ENCODE results near the gene DNM1L. TPM values are rescaled to one million over a fixed set of nuclear protein-coding genes. Genes with fewer than 3 reads are reported as not detected.

Gene DNM1L
- total and polyA plus RNA-seq, 10 of the 15 experiments (the other 5 are each of a cell fraction or from before 2014, with no cell fraction given): 23.1 to 201 (median 63.9) TPM

DNA sequence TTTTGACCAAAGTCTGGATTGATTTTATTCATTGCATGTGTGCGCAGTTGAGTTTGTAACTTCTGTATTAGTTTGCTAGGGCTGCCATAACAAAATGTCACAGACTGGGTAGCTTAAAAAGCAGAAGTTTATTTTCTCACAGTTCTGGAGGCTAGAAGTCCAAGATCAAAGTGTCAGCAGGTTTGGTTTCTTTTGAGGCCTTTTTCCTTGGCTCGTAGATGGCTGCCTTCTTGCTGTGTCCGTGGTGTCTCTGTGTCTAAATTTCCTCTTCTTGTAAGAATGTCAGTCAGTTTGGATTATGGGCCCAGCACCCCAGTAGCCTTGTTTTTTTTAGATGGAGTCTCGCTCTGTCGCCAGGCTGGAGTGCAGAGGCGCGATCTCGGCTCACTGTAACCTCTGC, 11.8 kb downstream of the DNM1L start:
- no peak for FAIRE-seq

DNA sequence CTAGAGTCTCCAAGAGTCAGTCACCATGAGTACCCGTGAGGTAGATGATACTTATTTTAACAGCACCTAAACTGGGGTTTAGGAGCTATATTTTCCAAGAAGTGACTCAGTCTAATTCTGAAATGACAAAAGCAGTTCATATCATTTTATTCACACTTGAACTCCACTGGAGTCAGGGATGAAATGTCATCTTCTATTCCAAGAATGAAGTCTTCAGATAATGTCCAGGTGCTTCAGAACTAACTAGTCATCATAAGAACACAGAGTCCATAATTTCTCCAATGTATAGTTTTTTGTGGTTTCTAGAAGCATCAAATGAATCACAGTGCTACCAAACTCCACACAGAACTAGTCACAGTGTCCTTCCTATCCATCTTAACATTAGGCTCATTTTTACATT, 13.3 kb downstream of the DNM1L start:
- Histone ChIP-seq H2AFZ (ENCODE audit: control insufficient read depth, low read depth, low read length) (no peak overlapping the region), H3K4me3 (no peak overlapping the region), H3K27me3 (replicated peaks in 1 of 2; ENCODE audit: control insufficient read depth in 2 of 2, insufficient read depth in 2 of 2, low read length in 1 of 2) (no peaks in the 10 kb centered on the region), H3K36me3 (ENCODE audit: control insufficient read depth in 2 of 2, insufficient read depth in 2 of 2, low read length in 1 of 2) (peaks cover 0 to 1% of the 10 kb centered on the region in 2 experiments; a peak in 1 of 4 replicates), H3K9ac (ENCODE audit: control insufficient read depth, insufficient read depth, low read length) (no peak overlapping the region), H3K27ac (ENCODE audit: control insufficient read depth, insufficient read depth) (no peak overlapping the region), H3K9me3 (replicated peaks; ENCODE audit: control insufficient read depth, insufficient read depth, low read length) (peaks cover 3% of the 10 kb centered on the region; the same call in 1 of the 3 replicates), H3K79me2 (ENCODE audit: control insufficient read depth, insufficient read depth, low read length) (peaks cover 81% of the 10 kb centered on the region), H3K4me1 (ENCODE audit: control insufficient read depth, insufficient read depth, low read length) (no peaks in the 10 kb centered on the region), H3K4me2 (ENCODE audit: control insufficient read depth, insufficient read depth) (no peak overlapping the region), H4K20me1 (ENCODE audit: control insufficient read depth, insufficient read depth) (no peaks in the 10 kb centered on the region; the same call in 1 of the 2 replicates)
- ChIA-PET RAD21 (ENCODE audit: unreplicated experiment) (no interaction called here), POLR2A (no interaction called here), SMC1A (ENCODE audit: uncharacterized antibody, unreplicated experiment) (no interaction called here), CTCF (interaction anchor here (0.6 to 7.0 kb wide), 2 partner anchors 9 to 64 kb away, joined by 5 to 32 read pairs; partner anchors contain the start of gene YARS2)
- BruUV-seq (replicated peaks): no TSS peak
- DNase-seq (ENCODE audit: low read depth, low spot score) (no peak), FAIRE-seq (peak; percentile 52), ATAC-seq (peak; percentile 42)
- in situ Hi-C loops (cut with MboI): loop anchor here (5.0 kb wide), 1 partner anchor 50 kb away; no protein-coding TSS in a partner anchor
- intact Hi-C loops (cut with micrococcal nuclease; ENCODE audit: unreplicated experiment): no loop called here
- 25% methylated on average over 1 of the region's 1 CpG for WGBS (ENCODE audit: insufficient coverage, insufficient replicate concordance, low lambda C conversion rate, missing lambda C conversion rate)
- TF ChIP-seq RUNX3 (IDR thresholded peaks at IDR 0.05; ENCODE audit: low read length): peak; percentile 21; the same call in 1 of the 2 replicates
- no peak for TF ChIP-seq E2F8 (IDR thresholded peaks at IDR 0.05; ENCODE audit: low read depth, partially characterized antibody)

More for the DNA sequence above, 11.8 kb downstream of the DNM1L start:
- in situ Hi-C loops (cut with MboI): loop anchor here (5.0 kb wide), 1 partner anchor 51 kb away; no protein-coding TSS in a partner anchor
- DNase-seq (ENCODE audit: low read depth, low spot score) (no peak), ATAC-seq (no peak)
- Histone ChIP-seq H3K9ac (ENCODE audit: control insufficient read depth, insufficient read depth, low read length) (no peak overlapping the region), H3K27ac (ENCODE audit: control insufficient read depth, insufficient read depth) (no peak overlapping the region), H2AFZ (ENCODE audit: control insufficient read depth, low read depth, low read length) (no peak overlapping the region), H4K20me1 (ENCODE audit: control insufficient read depth, insufficient read depth) (no peaks in the 10 kb centered on the region; the same call in 1 of the 2 replicates), H3K4me2 (ENCODE audit: control insufficient read depth, insufficient read depth) (no peak overlapping the region), H3K27me3 (replicated peaks in 1 of 2; ENCODE audit: control insufficient read depth in 2 of 2, insufficient read depth in 2 of 2, low read length in 1 of 2) (no peaks in the 10 kb centered on the region), H3K4me1 (ENCODE audit: control insufficient read depth, insufficient read depth, low read length) (no peaks in the 10 kb centered on the region; the same call in 1 of the 2 replicates), H3K79me2 (ENCODE audit: control insufficient read depth, insufficient read depth, low read length) (peaks cover 87% of the 10 kb centered on the region), H3K4me3 (no peak overlapping the region), H3K36me3 (ENCODE audit: control insufficient read depth in 2 of 2, insufficient read depth in 2 of 2, low read length in 1 of 2) (no peaks in the 10 kb centered on the region; a peak in 1 of 4 replicates), H3K9me3 (replicated peaks; ENCODE audit: control insufficient read depth, insufficient read depth, low read length) (peaks cover 2% of the 10 kb centered on the region; the same call in 1 of the 3 replicates)
- RAD21 ChIA-PET (ENCODE audit: unreplicated experiment): interaction anchor here (2.4 kb wide), 1 partner anchor 64 kb away, joined by 10 read pairs; the partner anchor contains the start of gene YARS2
- CTCF ChIA-PET: interaction anchor here (1.2 to 7.0 kb wide), 2 partner anchors 12 to 65 kb away, joined by 3 to 32 read pairs; partner anchors contain the start of gene YARS2
- intact Hi-C loops (cut with micrococcal nuclease; ENCODE audit: unreplicated experiment): no loop called here
- WGBS (ENCODE audit: insufficient coverage, insufficient replicate concordance, low lambda C conversion rate, missing lambda C conversion rate): 97% methylated on average over 8 of the region's 8 CpGs
- BruUV-seq (replicated peaks): no TSS peak
- SMC1A ChIA-PET (ENCODE audit: uncharacterized antibody, unreplicated experiment): interaction anchor here (1.2 to 1.9 kb wide), 2 partner anchors 9 to 19 kb away, joined by 3 to 6 read pairs; no protein-coding TSS in a partner anchor
- POLR2A ChIA-PET: interaction anchor here (0.8 kb wide), 1 partner anchor 24 kb away, joined by 4 read pairs; no protein-coding TSS in a partner anchor
- TF ChIP-seq RCOR1 (conservative IDR thresholded peaks at IDR 0.05; ENCODE audit: low read depth, low read length): no peak
- TF ChIP-seq TCF12 (IDR thresholded peaks at IDR 0.05; ENCODE audit: low read depth, low read length): no peak
- TF ChIP-seq STAT3 (IDR thresholded peaks at IDR 0.05; ENCODE audit: low read depth, low read length): no peak
- TF ChIP-seq NR2F1 (conservative IDR thresholded peaks at IDR 0.05): no peak
- TF ChIP-seq RAD21 (IDR thresholded peaks at IDR 0.05; ENCODE audit: insufficient read depth, low read depth, low read length): no peak
- no peak for TF ChIP-seq MYC (IDR thresholded peaks at IDR 0.05; ENCODE audit: insufficient read depth, insufficient read length, insufficient replicate concordance, low read length, severe bottlenecking)
- no peak for TF ChIP-seq POLR2AphosphoS5 (IDR thresholded peaks at IDR 0.05; ENCODE audit: low read length)
- no peak for TF ChIP-seq TCF3 (IDR thresholded peaks at IDR 0.05; ENCODE audit: borderline replicate concordance, insufficient read depth, low read depth, low read length)
- TF ChIP-seq MTA3 (IDR thresholded peaks at IDR 0.05; ENCODE audit: borderline replicate concordance, low read length): no peak
- no peak for TF ChIP-seq ZNF274 (IDR thresholded peaks at IDR 0.05; ENCODE audit: insufficient read depth, insufficient read length)

All from GM12878 (cell line).